MG63 (cell line): Measurements from ENCODE around the gene MEIOB. TPM values are rescaled to one million over a fixed set of nuclear protein-coding genes. Genes with fewer than 3 reads are reported as not detected.
A peak's percentile ranks its signal among the peaks of the same experiment; 100 is the strongest.
"Not testable (repeated sequence)": the region's sequence is repeated elsewhere in the genome, so short reads cannot be mapped to it uniquely, and the experiment has no call there.

Experiments used
- DNase-seq: peaks from one replicate; pipeline ENCODE4 v3.0.0-alpha.2; 2020
- H3K27me3 ChIP-seq: fragments of 250-450 bp; sonication (Bioruptor Pico); 2 replicates; pipeline ENCODE4 v1.5.1; 2020; ENCODE audit warnings: mild to moderate bottlenecking, moderate library complexity
- H3K36me3 ChIP-seq: fragments of 250-450 bp; sonication (Bioruptor Pico); 2 replicates; pipeline ENCODE4 v1.5.1; 2020; ENCODE audit warnings: mild to moderate bottlenecking, moderate library complexity
- H3K4me3 ChIP-seq: fragments of 250-450 bp; sonication (Bioruptor Pico); 2 replicates; pipeline ENCODE4 v1.5.1; 2020; ENCODE audit warnings: mild to moderate bottlenecking, moderate library complexity
- H3K9me3 ChIP-seq: fragments of 250-450 bp; sonication (Bioruptor Pico); 2 replicates; pipeline ENCODE4 v1.5.1; 2020; ENCODE audit warnings: mild to moderate bottlenecking, moderate library complexity
- total RNA-seq: library from RNA; depleted of rRNA; stranded (reverse); fragments of >200 nt; shearing (Covaris generic); gene quantifications from 2 replicates; pipeline ENCODE4 v1.2.3, GENCODE V29; 2014; ENCODE audit warnings: low replicate concordance; rRNA removed

The MEIOB gene, protein sequence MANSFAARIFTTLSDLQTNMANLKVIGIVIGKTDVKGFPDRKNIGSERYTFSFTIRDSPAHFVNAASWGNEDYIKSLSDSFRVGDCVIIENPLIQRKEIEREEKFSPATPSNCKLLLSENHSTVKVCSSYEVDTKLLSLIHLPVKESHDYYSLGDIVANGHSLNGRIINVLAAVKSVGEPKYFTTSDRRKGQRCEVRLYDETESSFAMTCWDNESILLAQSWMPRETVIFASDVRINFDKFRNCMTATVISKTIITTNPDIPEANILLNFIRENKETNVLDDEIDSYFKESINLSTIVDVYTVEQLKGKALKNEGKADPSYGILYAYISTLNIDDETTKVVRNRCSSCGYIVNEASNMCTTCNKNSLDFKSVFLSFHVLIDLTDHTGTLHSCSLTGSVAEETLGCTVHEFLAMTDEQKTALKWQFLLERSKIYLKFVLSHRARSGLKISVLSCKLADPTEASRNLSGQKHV
- 21.6 and 71.1 TPM in 2 replicates for total RNA-seq

- H3K4me3 ChIP-seq, result peak within 1 kb of the TSS; percentile 62
- H3K36me3 ChIP-seq, result no peaks in the 10 kb centered on the region
- H3K9me3 ChIP-seq, result no peaks in the 10 kb centered on the region
- H3K27me3 ChIP-seq, result peaks cover 12% of the 10 kb centered on the region
- DNase-seq, result peak; percentile 67
Observed at GRCh38 chr16:1871974-1872635, at the start of gene MEIOB. Gene MEIOB, minus strand, starts transcription at chr16:1872164. Its CDS starts 3,989 bp downstream, at chr16:1868175.

DNA sequence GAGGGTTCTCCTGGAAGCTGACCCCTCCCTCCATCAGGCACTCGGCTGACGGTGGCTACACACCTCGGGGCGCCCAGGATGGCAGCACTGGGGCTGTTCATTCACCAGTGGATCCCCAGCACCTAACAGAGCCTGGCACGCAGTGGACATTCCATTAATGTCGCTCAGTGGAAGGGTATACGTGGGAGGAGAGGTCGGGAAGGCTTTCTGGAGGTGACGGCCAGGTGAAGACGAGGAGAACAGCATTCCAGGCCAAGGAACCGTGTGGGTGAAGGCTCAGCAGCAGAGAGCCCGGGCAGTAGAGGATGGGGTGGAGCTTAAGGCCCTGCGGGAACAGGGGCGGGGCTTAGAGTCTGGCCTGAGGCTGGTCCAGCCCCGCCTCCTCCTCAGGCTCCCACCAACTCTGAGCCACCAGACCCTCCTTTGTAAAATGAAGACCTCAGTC lies 48.8 kb upstream of the MEIOB start:
- Histone ChIP-seq H3K36me3 (no peaks in the 10 kb centered on the region), H3K4me3 (no peak overlapping the region), H3K9me3 (no peaks in the 10 kb centered on the region), H3K27me3 (peaks cover 55% of the 10 kb centered on the region)
- DNase-seq, result no peak

DNA sequence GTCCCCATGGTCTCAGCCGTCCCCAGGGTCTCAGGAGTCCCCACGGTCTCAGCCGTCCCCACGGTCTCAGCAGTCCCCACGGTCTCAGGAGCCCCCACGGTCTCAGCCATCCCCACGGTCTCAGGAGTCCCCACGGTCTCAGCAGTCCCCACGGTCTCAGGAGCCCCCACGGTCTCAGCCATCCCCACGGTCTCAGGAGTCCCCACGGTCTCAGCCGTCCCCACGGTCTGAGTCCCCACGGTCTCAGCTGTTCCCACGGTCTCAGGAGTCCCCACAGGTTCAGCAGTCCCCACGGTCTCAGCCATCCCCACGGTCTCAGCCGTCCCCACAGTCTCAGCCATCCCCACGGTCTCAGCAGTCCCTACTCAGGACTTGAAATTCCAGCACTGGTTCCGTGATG lies 48.2 kb upstream of the MEIOB start:
- not testable (repeated sequence) for H3K9me3 ChIP-seq, H3K4me3 ChIP-seq, DNase-seq, H3K36me3 ChIP-seq
- H3K27me3 ChIP-seq, result peaks cover 55% of the 10 kb centered on the region

DNA sequence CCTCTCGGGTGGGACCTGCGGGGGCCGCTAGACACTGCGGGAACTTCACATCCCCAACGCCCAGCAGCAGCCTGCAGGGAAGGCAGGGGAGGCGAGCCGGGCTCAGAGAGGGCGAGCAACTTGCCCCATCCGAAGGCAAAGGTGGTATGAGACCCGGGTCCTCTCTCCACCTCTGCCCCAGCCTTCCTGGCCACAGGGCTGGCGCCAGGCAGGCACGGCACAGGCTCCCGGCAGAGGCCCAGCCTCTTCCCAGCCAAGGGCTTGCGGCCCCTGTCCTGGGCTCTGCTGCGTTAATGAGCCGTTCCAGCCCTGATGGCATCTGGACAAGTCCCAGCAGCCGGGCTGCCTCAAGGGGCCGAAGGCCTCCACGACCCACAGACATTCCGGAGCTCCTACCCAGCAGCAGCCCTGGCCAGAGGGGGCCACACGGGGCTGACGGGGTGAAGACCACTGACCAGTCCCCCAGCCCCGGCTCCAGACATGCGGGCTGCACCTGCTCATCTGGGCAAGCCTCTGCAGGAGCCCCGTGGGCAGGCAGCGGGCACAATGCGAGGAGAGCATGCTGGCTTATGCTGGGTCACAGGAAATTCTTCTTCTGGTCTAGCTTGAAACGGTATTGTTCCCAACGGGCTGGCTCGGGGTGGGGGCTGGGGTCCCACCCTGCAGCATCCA lies 47.5 kb upstream of the MEIOB start:
- Histone ChIP-seq H3K4me3 (no peak overlapping the region), H3K36me3 (no peaks in the 10 kb centered on the region), H3K27me3 (peaks cover 55% of the 10 kb centered on the region), H3K9me3 (no peaks in the 10 kb centered on the region)
- DNase-seq, result no peak

DNA sequence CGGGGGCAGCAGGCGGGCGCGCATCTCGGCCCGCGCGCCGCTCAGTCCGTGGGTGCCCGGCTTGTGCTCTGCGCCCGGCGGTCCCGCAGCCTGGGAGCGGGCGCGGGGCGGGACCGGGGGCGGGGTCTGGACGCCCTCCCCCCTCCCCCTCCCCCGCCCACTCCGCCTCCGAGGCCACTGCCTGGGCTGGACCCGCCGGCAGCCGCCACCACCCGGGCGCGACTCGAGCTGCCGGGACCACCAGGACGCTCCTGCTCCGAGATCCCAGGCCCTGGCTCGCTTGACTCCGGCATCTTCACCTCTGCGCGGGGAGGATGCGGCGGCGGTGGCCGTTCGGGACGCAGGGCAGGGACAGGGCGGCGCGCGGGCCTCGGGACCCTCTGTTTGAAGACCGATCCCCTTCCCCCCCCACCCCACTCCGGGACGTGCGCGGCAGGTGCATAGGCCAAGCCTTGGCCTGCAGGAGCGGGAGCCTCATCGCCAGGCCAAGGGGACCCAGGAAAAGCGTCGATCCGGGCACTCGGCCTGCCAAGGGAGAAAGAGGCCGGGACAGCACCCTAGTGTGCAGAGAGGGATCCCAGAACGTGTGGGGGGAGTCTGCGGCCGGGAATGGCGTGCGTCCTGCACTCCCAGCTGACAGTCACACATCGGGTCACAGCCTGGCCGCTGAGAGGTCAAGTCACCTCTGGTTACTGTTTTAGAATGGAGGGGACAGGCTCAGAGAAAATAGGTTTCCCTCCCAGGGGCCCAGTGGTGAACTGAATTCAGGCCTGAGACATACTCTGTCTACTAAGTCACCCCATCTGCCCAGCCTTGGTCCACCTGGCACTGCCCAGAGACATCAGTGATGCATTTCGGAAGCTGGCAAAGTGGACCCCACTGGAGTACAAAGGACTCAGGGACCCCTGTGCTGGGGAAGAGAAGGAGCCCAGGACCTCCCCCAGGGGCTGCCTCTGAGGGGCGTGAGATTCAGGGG lies 46.7 kb upstream of the MEIOB start, which contains the start of gene HS3ST6:
Gene HS3ST6, minus strand, starts transcription at position 65 of the 976 bp plus-strand sequence. CDS start 92 bp downstream, outside the sequence.
- Histone ChIP-seq H3K36me3 (no peaks in the 10 kb centered on the region), H3K9me3 (no peaks in the 10 kb centered on the region), H3K4me3 (no peak within 1 kb of the TSS), H3K27me3 (peaks cover 55% of the 10 kb centered on the region)
- DNase-seq, result no peak

GRCh38 chr16:1917665-1918350 lies 45.8 kb upstream of the MEIOB start:
- no peak overlapping the region for H3K4me3 ChIP-seq
- no peak for DNase-seq
- H3K9me3 ChIP-seq, result no peaks in the 10 kb centered on the region
- no peaks in the 10 kb centered on the region for H3K36me3 ChIP-seq
- peaks cover 47% of the 10 kb centered on the region for H3K27me3 ChIP-seq

GRCh38 chr16:1917056-1917664 lies 45.2 kb upstream of the MEIOB start:
- Histone ChIP-seq H3K4me3 (no peak overlapping the region), H3K36me3 (no peaks in the 10 kb centered on the region), H3K27me3 (peaks cover 46% of the 10 kb centered on the region), H3K9me3 (no peaks in the 10 kb centered on the region)
- no peak for DNase-seq

- no peaks in the 10 kb centered on the region for H3K36me3 ChIP-seq
- no peak for DNase-seq
- no peaks in the 10 kb centered on the region for H3K9me3 ChIP-seq
- peaks cover 44% of the 10 kb centered on the region for H3K27me3 ChIP-seq
- no peak overlapping the region for H3K4me3 ChIP-seq
Observed at GRCh38 chr16:1916640-1916990, 44.7 kb upstream of the MEIOB start.

DNA sequence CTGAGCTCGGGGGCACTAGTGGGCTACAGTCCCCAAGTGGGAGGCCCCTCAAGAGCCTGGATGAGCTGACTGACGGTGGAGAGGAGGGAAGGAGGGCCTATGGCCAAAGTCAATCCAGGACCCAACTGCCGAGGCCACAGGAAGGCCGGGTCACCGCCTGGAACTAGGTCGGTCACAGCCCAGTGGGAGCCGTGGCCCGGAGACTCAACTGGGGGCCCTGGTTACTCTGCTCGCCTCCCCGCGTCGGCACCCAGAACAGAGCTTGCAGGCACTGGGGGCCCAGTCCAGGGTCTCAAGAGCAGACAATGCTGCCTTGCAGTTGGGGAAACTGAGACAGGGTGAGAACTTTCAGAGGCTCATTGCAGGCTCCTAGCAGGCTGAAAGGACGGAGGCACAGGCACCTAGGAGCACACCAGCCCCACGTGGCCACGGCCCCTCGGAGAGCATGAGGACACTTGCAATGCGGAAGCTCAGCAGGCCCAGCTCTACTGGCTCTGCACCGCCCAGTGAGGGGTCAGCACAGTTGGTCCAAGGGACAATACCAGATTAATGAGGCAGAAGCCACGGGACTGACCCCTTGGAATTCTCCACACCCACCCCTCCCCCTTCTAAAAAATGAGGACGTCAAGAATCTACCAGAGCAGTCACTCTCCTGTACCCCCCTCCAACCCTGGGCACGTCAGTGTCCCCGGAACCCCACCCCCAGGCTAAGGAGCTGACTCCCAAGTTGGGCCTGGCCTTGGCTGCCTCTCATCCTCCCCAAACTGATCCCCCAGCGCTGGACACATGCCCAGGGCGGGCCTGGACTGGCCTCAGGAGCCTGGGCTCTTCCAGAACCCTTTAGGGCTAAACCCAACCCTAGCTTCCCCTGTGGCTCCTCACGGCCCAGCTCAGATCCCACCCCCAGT lies 44.0 kb upstream of the MEIOB start:
- H3K36me3 ChIP-seq, result no peaks in the 10 kb centered on the region
- no peaks in the 10 kb centered on the region for H3K9me3 ChIP-seq
- no peak for DNase-seq
- H3K27me3 ChIP-seq, result peaks cover 40% of the 10 kb centered on the region
- no peak overlapping the region for H3K4me3 ChIP-seq

- H3K4me3 ChIP-seq, result no peak overlapping the region
- no peak for DNase-seq
- no peaks in the 10 kb centered on the region for H3K9me3 ChIP-seq
- peaks cover 32% of the 10 kb centered on the region for H3K27me3 ChIP-seq
- H3K36me3 ChIP-seq, result no peaks in the 10 kb centered on the region
Observed at GRCh38 chr16:1914988-1915387, 43.0 kb upstream of the MEIOB start.

DNA sequence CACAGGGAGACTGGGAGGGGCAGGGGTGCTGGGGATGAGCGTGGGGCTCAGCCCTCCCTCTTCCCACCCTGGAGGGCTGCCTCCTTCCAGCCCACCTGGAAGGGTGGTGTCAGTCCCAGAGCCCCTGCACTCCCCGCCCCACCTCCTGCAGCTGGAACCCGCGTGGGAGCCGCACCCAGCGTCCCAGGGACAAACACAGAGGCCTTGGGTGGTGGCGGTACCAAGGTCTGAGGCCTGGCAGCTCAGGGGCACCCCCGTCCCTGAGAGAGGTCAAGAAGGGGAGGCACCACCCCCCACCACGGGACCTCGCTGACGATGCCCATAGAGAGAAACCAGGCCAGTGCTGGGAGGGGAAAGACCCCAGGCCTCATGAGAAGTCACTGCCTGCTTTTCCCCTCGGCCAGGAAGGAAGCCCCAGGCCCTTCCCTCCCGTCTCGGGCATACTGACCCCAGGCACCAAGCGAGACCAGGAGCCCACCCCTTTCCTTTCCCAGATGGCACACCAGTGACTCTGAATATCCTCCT lies 42.2 kb upstream of the MEIOB start:
- H3K36me3 ChIP-seq, result no peaks in the 10 kb centered on the region
- peaks cover 24% of the 10 kb centered on the region for H3K27me3 ChIP-seq
- DNase-seq, result no peak
- H3K4me3 ChIP-seq, result no peak overlapping the region
- no peaks in the 10 kb centered on the region for H3K9me3 ChIP-seq

GRCh38 chr16:1913327-1914083 lies 41.5 kb upstream of the MEIOB start:
- H3K9me3 ChIP-seq, result no peaks in the 10 kb centered on the region
- H3K36me3 ChIP-seq, result no peaks in the 10 kb centered on the region
- peaks cover 18% of the 10 kb centered on the region for H3K27me3 ChIP-seq
- H3K4me3 ChIP-seq, result no peak overlapping the region
- DNase-seq, result no peak

DNA sequence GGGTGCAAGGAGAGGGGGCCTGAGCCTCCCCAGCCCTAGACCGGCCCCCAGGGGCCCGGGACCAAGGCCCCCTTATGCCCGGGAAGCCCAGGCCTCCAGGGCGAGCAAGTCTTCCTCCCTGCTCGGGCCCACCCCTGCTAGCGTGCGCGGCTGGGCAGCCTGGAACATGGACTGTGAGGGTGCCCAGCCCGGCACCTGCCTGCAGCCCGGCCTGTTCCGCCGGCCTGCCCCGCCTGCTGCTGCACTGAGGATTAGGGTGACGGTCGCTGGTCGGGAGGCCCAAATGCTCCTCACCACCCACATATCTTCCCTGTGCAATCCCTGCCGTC lies 40.2 kb upstream of the MEIOB start:
- Histone ChIP-seq H3K9me3 (no peaks in the 10 kb centered on the region), H3K4me3 (no peak overlapping the region), H3K36me3 (no peaks in the 10 kb centered on the region), H3K27me3 (peaks cover 10% of the 10 kb centered on the region)
- no peak for DNase-seq
